ENCODE results near the gene RD3L. TPM values are rescaled to one million over a fixed set of nuclear protein-coding genes. Genes with fewer than 3 reads are reported as not detected.

RD3L gene
- total RNA-seq, 1 donor from 2014 or later, result not detected

DNA sequence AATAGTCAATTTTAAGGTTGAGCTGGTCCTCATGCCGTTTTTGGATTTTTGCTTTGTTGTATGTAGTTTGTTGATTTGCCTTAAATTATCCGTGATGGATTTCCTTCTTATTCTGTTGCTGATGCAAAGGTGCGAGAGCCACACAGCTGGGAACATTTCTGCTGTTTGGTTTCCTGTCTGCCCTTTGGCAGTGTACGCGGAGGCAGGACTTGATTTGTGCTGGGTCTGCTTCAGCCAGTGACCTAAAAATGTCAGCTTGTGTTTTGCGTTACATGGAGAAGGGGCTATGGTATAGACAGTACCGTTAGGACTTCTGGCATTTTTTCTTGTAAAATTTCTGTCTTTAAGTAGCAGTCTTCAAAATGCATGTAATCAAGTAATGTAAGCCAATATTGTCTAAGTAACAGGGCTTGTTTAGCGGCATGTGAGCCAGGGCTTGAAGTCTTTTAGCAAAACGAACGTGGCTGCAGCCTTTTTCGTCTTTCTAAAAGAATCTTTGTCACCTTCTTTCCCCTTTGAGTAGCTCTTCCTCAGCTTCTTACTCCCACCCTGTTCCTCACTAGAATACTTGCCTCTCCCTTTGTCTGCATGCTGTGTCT lies 18.2 kb upstream of the RD3L start:
- no peaks in the 10 kb centered on the region for H3K36me3 Mint-ChIP-seq (ENCODE audit: low read depth)
- no peak for ATAC-seq (ENCODE audit: low read depth)
- POLR2A ChIA-PET, result no interaction called here

DNA sequence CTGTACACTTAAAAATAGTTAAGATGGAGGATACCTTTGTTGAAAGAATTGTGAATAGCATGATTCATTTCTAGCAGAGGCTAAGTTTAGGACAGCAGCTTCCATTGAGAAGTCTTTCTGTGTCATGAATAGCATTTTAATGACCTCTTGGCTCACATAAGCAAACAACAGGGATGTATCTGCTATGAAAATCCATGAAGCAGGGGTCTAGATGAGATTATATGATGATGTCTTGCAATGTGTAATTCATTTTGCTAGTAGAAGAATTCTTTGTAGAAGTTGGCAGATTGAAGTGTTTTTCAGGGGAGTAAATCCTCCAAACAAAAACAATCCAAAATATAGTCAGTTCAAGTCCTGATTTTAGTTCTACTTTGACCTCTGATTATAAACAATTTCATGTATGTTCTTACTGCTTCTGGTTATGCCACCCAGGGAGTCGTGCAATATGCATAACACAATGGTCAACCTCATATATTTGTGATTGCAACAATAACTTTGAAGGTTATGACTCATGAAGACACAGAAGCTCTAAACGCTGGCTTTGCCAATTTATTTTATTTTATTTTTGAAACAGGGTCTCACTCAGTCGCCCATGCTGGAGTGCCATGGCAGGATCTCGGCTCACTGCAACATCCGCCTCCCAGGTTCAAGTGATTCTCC lies 6.9 kb upstream of the RD3L start:
- H3K4me1 Mint-ChIP-seq, result no peaks in the 10 kb centered on the region
- H3K4me3 Mint-ChIP-seq, result no peak overlapping the region
- intact Hi-C loops (cut with micrococcal nuclease), result no loop called here
- POLR2A ChIA-PET, result no interaction called here
- H3K9me3 Mint-ChIP-seq, result no peaks in the 10 kb centered on the region
- ATAC-seq (ENCODE audit: low read depth), result no peak
- no peak for DNase-seq
- TF ChIP-seq, protein P1, sequence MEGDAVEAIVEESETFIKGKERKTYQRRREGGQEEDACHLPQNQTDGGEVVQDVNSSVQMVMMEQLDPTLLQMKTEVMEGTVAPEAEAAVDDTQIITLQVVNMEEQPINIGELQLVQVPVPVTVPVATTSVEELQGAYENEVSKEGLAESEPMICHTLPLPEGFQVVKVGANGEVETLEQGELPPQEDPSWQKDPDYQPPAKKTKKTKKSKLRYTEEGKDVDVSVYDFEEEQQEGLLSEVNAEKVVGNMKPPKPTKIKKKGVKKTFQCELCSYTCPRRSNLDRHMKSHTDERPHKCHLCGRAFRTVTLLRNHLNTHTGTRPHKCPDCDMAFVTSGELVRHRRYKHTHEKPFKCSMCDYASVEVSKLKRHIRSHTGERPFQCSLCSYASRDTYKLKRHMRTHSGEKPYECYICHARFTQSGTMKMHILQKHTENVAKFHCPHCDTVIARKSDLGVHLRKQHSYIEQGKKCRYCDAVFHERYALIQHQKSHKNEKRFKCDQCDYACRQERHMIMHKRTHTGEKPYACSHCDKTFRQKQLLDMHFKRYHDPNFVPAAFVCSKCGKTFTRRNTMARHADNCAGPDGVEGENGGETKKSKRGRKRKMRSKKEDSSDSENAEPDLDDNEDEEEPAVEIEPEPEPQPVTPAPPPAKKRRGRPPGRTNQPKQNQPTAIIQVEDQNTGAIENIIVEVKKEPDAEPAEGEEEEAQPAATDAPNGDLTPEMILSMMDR (IDR thresholded peaks at IDR 0.05), result no peak
- no peaks in the 10 kb centered on the region for H3K36me3 Mint-ChIP-seq (ENCODE audit: low read depth)
- peaks cover 23% of the 10 kb centered on the region for H3K27me3 Mint-ChIP-seq
- CTCF ChIA-PET, result no interaction called here
- H3K27ac Mint-ChIP-seq, result no peak overlapping the region

More for the DNA sequence above, 18.2 kb upstream of the RD3L start:
- no peak for DNase-seq
- Mint-ChIP-seq H3K9me3 (no peaks in the 10 kb centered on the region), H3K27me3 (peaks cover 2% of the 10 kb centered on the region), H3K27ac (no peak overlapping the region), H3K4me1 (no peaks in the 10 kb centered on the region), H3K4me3 (no peak overlapping the region)
- CTCF ChIA-PET, result interaction anchor here (0.7 kb wide), 1 partner anchor 50 kb away, joined by 3 read pairs; no protein-coding TSS in a partner anchor
- TF ChIP-seq, protein P1 (IDR thresholded peaks at IDR 0.05), result no peak
- intact Hi-C loops (cut with micrococcal nuclease), result no loop called here

DNA sequence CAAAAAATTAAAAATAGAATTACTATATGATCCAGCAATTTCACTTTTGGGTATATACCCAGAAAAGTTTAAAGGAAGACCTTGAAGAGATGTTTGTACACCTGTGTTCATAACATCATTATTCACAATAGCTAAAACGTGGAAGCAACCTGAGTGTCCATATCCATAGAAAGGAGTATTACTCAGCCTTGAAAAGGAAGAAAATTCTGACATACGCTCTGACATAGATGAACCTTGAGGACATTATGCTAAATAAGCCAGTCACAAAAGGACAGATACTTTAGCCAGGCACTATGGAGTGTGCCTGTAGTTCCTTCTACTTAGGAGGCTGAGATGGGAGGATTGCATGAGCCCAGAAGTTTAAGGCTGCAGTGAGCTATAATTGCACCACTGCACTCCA lies 6.1 kb upstream of the RD3L start:
- H3K27me3 Mint-ChIP-seq, result peaks cover 23% of the 10 kb centered on the region
- ATAC-seq (ENCODE audit: low read depth), result no peak

DNA sequence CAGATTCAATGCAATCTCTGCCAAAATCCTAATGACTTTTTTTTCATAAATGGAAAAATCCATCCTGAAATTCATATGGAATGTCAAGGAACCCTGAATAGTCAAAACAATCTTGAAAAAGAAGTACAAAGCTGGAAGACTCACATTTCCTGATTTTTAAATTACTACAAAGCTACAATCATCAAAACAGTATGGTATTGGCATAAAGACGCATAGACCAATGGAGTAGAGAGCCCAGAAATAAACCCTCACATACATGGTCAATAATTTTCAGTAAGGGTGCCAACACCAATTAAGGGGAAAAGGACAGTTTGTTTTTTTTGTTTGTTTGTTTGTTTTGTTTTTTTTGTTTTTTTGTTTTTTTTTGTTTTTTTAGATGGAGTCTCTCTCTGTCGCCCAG lies 4.6 kb upstream of the RD3L start:
- no peaks in the 10 kb centered on the region for H3K36me3 Mint-ChIP-seq (ENCODE audit: low read depth)
- TF ChIP-seq, protein P1 (IDR thresholded peaks at IDR 0.05), result no peak
- H3K27ac Mint-ChIP-seq, result no peak overlapping the region
- no peaks in the 10 kb centered on the region for H3K9me3 Mint-ChIP-seq
- peaks cover 27% of the 10 kb centered on the region for H3K27me3 Mint-ChIP-seq
- no peaks in the 10 kb centered on the region for H3K4me1 Mint-ChIP-seq
- intact Hi-C loops (cut with micrococcal nuclease), result no loop called here
- ChIA-PET POLR2A (no interaction called here), CTCF (no interaction called here)
- DNase-seq (no peak), ATAC-seq (ENCODE audit: low read depth) (no peak)
- H3K4me3 Mint-ChIP-seq, result no peak overlapping the region

More for the DNA sequence above, 6.1 kb upstream of the RD3L start:
- no peak for DNase-seq
- H3K4me1 Mint-ChIP-seq, result no peaks in the 10 kb centered on the region
- no peaks in the 10 kb centered on the region for H3K36me3 Mint-ChIP-seq (ENCODE audit: low read depth)
- H3K9me3 Mint-ChIP-seq, result no peaks in the 10 kb centered on the region
- TF ChIP-seq, protein P1 (IDR thresholded peaks at IDR 0.05), result no peak
- ChIA-PET POLR2A (no interaction called here), CTCF (no interaction called here)
- H3K4me3 Mint-ChIP-seq, result no peak overlapping the region
- no peak overlapping the region for H3K27ac Mint-ChIP-seq
- intact Hi-C loops (cut with micrococcal nuclease), result no loop called here

DNA sequence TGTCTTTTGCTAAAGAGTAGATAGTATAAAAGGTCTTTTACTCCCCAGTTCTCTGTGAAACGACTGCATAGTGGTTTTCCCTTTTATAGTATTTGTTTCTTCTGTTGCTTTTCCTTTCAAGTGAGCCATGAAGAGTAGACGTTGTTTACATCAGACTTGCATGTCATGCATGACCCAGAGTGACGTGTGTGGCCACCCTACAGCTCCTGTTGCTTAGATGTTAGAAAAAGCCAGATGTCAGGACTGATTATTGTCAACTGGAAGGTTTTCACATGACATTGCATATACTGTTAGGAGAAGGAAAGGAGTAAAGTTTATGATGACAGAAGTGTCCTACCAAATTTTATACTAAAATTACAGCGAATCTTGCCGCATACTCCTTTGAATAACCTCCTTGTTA lies 1.3 kb upstream of the RD3L start:
- ATAC-seq (ENCODE audit: low read depth) (no peak), DNase-seq (no peak)
- H3K4me1 Mint-ChIP-seq, result no peaks in the 10 kb centered on the region
- no peak overlapping the region for H3K4me3 Mint-ChIP-seq
- H3K9me3 Mint-ChIP-seq, result no peaks in the 10 kb centered on the region
- ChIA-PET POLR2A (no interaction called here), CTCF (no interaction called here)
- TF ChIP-seq, protein P1 (IDR thresholded peaks at IDR 0.05), result no peak
- intact Hi-C loops (cut with micrococcal nuclease), result no loop called here
- H3K27me3 Mint-ChIP-seq, result peaks cover 35% of the 10 kb centered on the region
- H3K27ac Mint-ChIP-seq, result no peak overlapping the region
- H3K36me3 Mint-ChIP-seq (ENCODE audit: low read depth), result no peaks in the 10 kb centered on the region

Measured in activated B cell treated with CpG ODN at 0.5 μM for 24 hours (primary cell).